ENCODE results near the gene IGFBP7.

DNA sequence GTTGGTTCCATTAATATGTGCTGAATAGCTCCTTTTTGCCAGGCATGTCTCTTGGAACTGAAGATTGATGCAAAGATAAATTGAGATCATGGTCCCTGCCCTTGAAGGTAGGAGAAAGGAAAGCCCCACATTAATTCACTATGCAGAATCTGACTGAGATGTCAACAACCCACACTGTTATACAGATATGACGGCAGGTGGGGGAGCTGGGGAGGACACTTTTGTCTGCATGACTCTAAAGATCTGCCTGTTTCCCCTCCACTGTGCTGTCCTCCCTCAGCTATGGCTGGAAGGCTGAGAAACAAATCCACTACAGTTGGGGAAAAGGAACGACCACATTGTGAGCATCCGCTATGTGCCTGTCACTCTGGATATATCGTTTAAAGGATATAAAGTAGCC, 36.3 kb upstream of the IGFBP7 start:
- TF ChIP-seq, protein P1, sequence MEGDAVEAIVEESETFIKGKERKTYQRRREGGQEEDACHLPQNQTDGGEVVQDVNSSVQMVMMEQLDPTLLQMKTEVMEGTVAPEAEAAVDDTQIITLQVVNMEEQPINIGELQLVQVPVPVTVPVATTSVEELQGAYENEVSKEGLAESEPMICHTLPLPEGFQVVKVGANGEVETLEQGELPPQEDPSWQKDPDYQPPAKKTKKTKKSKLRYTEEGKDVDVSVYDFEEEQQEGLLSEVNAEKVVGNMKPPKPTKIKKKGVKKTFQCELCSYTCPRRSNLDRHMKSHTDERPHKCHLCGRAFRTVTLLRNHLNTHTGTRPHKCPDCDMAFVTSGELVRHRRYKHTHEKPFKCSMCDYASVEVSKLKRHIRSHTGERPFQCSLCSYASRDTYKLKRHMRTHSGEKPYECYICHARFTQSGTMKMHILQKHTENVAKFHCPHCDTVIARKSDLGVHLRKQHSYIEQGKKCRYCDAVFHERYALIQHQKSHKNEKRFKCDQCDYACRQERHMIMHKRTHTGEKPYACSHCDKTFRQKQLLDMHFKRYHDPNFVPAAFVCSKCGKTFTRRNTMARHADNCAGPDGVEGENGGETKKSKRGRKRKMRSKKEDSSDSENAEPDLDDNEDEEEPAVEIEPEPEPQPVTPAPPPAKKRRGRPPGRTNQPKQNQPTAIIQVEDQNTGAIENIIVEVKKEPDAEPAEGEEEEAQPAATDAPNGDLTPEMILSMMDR (IDR thresholded peaks at IDR 0.05; ENCODE audit: low read length) = no peak
- no peak for TF ChIP-seq EZH2phosphoT487 (IDR thresholded peaks at IDR 0.05; ENCODE audit: low read length)
- TF ChIP-seq EZH2 (optimal IDR thresholded peaks at IDR 0.05; ENCODE audit: low read depth, low read length) = no peak

Measured in MM.1S (cell line).